ENCODE results near the gene EPS8L3.

- TF ChIP-seq, protein P1, sequence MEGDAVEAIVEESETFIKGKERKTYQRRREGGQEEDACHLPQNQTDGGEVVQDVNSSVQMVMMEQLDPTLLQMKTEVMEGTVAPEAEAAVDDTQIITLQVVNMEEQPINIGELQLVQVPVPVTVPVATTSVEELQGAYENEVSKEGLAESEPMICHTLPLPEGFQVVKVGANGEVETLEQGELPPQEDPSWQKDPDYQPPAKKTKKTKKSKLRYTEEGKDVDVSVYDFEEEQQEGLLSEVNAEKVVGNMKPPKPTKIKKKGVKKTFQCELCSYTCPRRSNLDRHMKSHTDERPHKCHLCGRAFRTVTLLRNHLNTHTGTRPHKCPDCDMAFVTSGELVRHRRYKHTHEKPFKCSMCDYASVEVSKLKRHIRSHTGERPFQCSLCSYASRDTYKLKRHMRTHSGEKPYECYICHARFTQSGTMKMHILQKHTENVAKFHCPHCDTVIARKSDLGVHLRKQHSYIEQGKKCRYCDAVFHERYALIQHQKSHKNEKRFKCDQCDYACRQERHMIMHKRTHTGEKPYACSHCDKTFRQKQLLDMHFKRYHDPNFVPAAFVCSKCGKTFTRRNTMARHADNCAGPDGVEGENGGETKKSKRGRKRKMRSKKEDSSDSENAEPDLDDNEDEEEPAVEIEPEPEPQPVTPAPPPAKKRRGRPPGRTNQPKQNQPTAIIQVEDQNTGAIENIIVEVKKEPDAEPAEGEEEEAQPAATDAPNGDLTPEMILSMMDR (IDR thresholded peaks at IDR 0.05): no peak
- TF ChIP-seq POLR2A (IDR thresholded peaks at IDR 0.05): no peak
Observed at GRCh38 chr1:109750241-109750882, 13.4 kb downstream of the EPS8L3 start.

Data from esophagus squamous epithelium (tissue), 4 donors.